Smooth muscle cell of the coronary artery (primary cell): Measurements from ENCODE around the gene BMP7. TPM values are rescaled to one million over a fixed set of nuclear protein-coding genes. Genes with fewer than 3 reads are reported as not detected.

Experiments
- total RNA-seq: library from RNA; depleted of rRNA; stranded (reverse); fragments of >200 nt; gene quantifications from 2 replicates; pipeline ENCODE4 v1.2.3, GENCODE V29; 2014; ENCODE audit warnings: low replicate concordance

BMP7 gene
- under 0.01 TPM in 1 of 2 replicates, not detected in the other for total RNA-seq

GRCh38 chr20:57266291-57267157 lies at the start of gene BMP7:
TSS of gene BMP7 (minus strand) at chr20:57266641. CDS start at chr20:57266122, 519 bp downstream.

Other genes starting within 250 kb of the BMP7 start
- gene SPO11, start 63.2 kb upstream of the BMP7 start, total RNA-seq, result not detected in 2 replicates
- 26.7 and 33.3 TPM in 2 replicates for gene RAE1, start 84.6 kb upstream of the BMP7 start, total RNA-seq
- gene RBM38, start 124.8 kb upstream of the BMP7 start, total RNA-seq, result 3.6 and 11.7 TPM in 2 replicates